ENCODE results near the gene YBX1. TPM values are rescaled to one million over a fixed set of nuclear protein-coding genes. Genes with fewer than 3 reads are reported as not detected.

YBX1 gene
- total RNA-seq, 3 donors from 2014 or later (not counting 1 experiment from before 2014, with no cell fraction given) = 239 to 305 (median 279) TPM

- Mint-ChIP-seq H3K27me3 (ENCODE audit: low read depth in 2 of 2) (no peaks in the 10 kb centered on the region), H3K36me3 (peaks cover 12% of the 10 kb centered on the region), H3K4me1 (peaks cover 38 to 45% of the 10 kb centered on the region in 2 donors), H3K4me3 (peak overlapping the region; percentile 98), H3K9me3 (no peaks in the 10 kb centered on the region), H3K27ac (peak overlapping the region; percentile 93 to 94)
- peaks cover 12% of the 10 kb centered on the region for H3K36me3 ChIP-seq (ENCODE audit: control insufficient read depth, insufficient read depth, low read length)
- no peaks in the 10 kb centered on the region for H3K27me3 ChIP-seq (ENCODE audit: control insufficient read depth, insufficient read depth, low read length)
- DNase-seq (peak in 1 of 2 donors; percentile 19), ATAC-seq (no peak)
- 55% methylated on average over 3 of the region's 5 CpGs for WGBS (ENCODE audit: insufficient coverage)
- H3K27ac ChIP-seq (ENCODE audit: low read length) = peak overlapping the region; percentile 52
- no peaks in the 10 kb centered on the region for H3K9me3 ChIP-seq (ENCODE audit: control insufficient read depth, insufficient read depth, low read length)
- no peak for TF ChIP-seq CTCF (IDR thresholded peaks at IDR 0.05)
- peaks cover 17% of the 10 kb centered on the region for H3K4me1 ChIP-seq (ENCODE audit: control insufficient read depth, insufficient read depth, low read length)
- no peak overlapping the region for H3K4me3 ChIP-seq (ENCODE audit: low read length)
- intact Hi-C loops (cut with micrococcal nuclease) = no loop called here
Observed at GRCh38 chr1:42657201-42657600, 25.0 kb upstream of the YBX1 start.

- intact Hi-C loops (cut with micrococcal nuclease) = loop anchor here (1.0 kb wide), 1 partner anchor 24 kb away; the partner anchor contains the start of gene YBX1
- Mint-ChIP-seq H3K4me3 (peak within 1 kb of the TSS; percentile 98), H3K27ac (peak within 1 kb of the TSS; percentile 93 to 94), H3K27me3 (ENCODE audit: low read depth in 2 of 2) (no peaks in the 10 kb centered on the region), H3K36me3 (peaks cover 12% of the 10 kb centered on the region), H3K4me1 (peaks cover 38 to 45% of the 10 kb centered on the region in 2 donors), H3K9me3 (no peaks in the 10 kb centered on the region)
- Histone ChIP-seq H3K9me3 (ENCODE audit: control insufficient read depth, insufficient read depth, low read length) (no peaks in the 10 kb centered on the region), H3K4me3 (ENCODE audit: low read length) (peak within 1 kb of the TSS; percentile 81), H3K36me3 (ENCODE audit: control insufficient read depth, insufficient read depth, low read length) (peaks cover 17% of the 10 kb centered on the region), H3K27ac (ENCODE audit: low read length) (peak within 1 kb of the TSS; percentile 52), H3K4me1 (ENCODE audit: control insufficient read depth, insufficient read depth, low read length) (peaks cover 17% of the 10 kb centered on the region), H3K27me3 (ENCODE audit: control insufficient read depth, insufficient read depth, low read length) (no peaks in the 10 kb centered on the region)
- no peak for TF ChIP-seq CTCF (IDR thresholded peaks at IDR 0.05)
- WGBS (ENCODE audit: insufficient coverage) = 0% methylated on average over 53 of the region's 53 CpGs
- DNase-seq = peak; percentile 87 to 97
- peak; percentile 97 to 99 (median 98) for ATAC-seq
Observed at GRCh38 chr1:42657981-42658876, 24.0 kb upstream of the YBX1 start, which contains the start of gene PPIH. Gene PPIH (plus strand): TSS chr1:42658423. CDS start chr1:42658447, 24 bp downstream.

DNA sequence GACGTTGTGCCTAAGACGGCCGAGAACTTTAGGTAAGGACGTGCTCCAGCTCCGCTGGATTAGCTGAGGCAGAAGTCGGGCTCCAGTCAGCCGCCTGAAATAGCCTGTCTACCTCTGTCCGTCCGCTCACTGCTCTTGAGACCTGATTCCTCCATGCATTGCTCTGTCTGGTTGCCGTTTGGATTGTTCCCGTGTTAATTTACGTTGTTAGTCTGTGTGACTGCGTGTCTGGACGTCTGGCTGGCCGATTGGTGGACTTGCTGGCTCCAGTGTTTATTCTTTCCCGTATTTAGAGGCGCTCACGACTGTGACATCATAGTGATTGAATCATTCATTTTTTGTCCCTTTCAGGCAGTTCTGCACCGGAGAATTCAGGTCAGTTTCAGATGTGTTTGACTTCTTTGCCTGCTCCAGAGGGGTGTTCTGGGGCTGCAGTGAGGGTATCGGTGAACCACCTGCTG lies 23.3 kb upstream of the YBX1 start:
- WGBS (ENCODE audit: insufficient coverage) = 15% methylated on average over 20 of the region's 20 CpGs
- Histone ChIP-seq H3K4me1 (ENCODE audit: control insufficient read depth, insufficient read depth, low read length) (peaks cover 17% of the 10 kb centered on the region), H3K27me3 (ENCODE audit: control insufficient read depth, insufficient read depth, low read length) (no peaks in the 10 kb centered on the region), H3K27ac (ENCODE audit: low read length) (peak overlapping the region; percentile 52), H3K9me3 (ENCODE audit: control insufficient read depth, insufficient read depth, low read length) (no peaks in the 10 kb centered on the region), H3K4me3 (ENCODE audit: low read length) (peak overlapping the region; percentile 81), H3K36me3 (ENCODE audit: control insufficient read depth, insufficient read depth, low read length) (peaks cover 20% of the 10 kb centered on the region)
- intact Hi-C loops (cut with micrococcal nuclease) = loop anchor here (1.0 kb wide), 1 partner anchor 23 kb away; the partner anchor contains the start of gene YBX1
- no peak for TF ChIP-seq CTCF (IDR thresholded peaks at IDR 0.05)
- H3K27ac Mint-ChIP-seq = peak overlapping the region; percentile 93 to 94
- DNase-seq (no peak), ATAC-seq (no peak)
- H3K9me3 Mint-ChIP-seq = no peaks in the 10 kb centered on the region
- peaks cover 38 to 45% of the 10 kb centered on the region in 2 donors for H3K4me1 Mint-ChIP-seq
- H3K36me3 Mint-ChIP-seq = peaks cover 12% of the 10 kb centered on the region
- no peaks in the 10 kb centered on the region for H3K27me3 Mint-ChIP-seq (ENCODE audit: low read depth in 2 of 2)
- H3K4me3 Mint-ChIP-seq = peak overlapping the region; percentile 98

All from natural killer cell (primary cell).